IMR-90 (cell line): ENCODE measurements around the gene ME2. TPM values are rescaled to one million over a fixed set of nuclear protein-coding genes. Genes with fewer than 3 reads are reported as not detected.

Experiments
- ATAC-seq: fragments of 200-7000 bp; cut with Tn5 transposase; 2 replicates; pipeline ENCODE4 v1.9.1; 2020; ENCODE audit warnings: low read depth, mild to moderate bottlenecking, moderate library complexity
- BruUV-seq: library from RNA; stranded (reverse); fragments of 400-500 nt; replicated peaks from 2 replicates; lab custom pipeline; 2021; lab: Mats Ljungman, UMichigan
- CTCF ChIA-PET: fragments of 300-600 bp; formaldehyde crosslinking; extraction: SDS; loops from one replicate; lab custom pipeline; 2021; ENCODE audit warnings: antibody characterized with exemption; lab: Yijun Ruan, JAX
- POLR2A ChIA-PET: fragments of 300-600 bp; sonication (Branson Sonifier 250); formaldehyde crosslinking; loops from one replicate; lab custom pipeline; 2022; ENCODE audit warnings: antibody characterized with exemption; ENCODE audit not compliant: unreplicated experiment; lab: Charles Lee
- DNase-seq: peaks from one replicate; pipeline ENCODE4 v3.0.0; 2013
- H2AFZ ChIP-seq: replicated peaks from 2 replicates; pipeline ENCODE3; 2013; ENCODE audit warnings: low read length, mild to moderate bottlenecking; ENCODE audit not compliant: poor library complexity
- H2AK5ac ChIP-seq: 2 replicates; pipeline ENCODE4 v1.6.1; 2013; ENCODE audit warnings: low read depth, low read length, inconsistent platforms
- H2AK9ac ChIP-seq: replicated peaks from 2 replicates; pipeline ENCODE3; 2013; ENCODE audit warnings: mild to moderate bottlenecking, low read depth, low read length, moderate library complexity; ENCODE audit not compliant: poor library complexity
- H2BK120ac ChIP-seq: 2 replicates; pipeline ENCODE4 v1.6.1; 2013; ENCODE audit warnings: low read depth, low read length, inconsistent platforms
- H2BK15ac ChIP-seq: 3 replicates; pipeline ENCODE4 v1.6.1; 2013; ENCODE audit warnings: low read depth, low read length, inconsistent platforms
- H2BK20ac ChIP-seq: 2 replicates; pipeline ENCODE4 v1.6.1; 2013; ENCODE audit warnings: low read depth, mild to moderate bottlenecking, inconsistent platforms, low read length, moderate library complexity
- H2BK5ac ChIP-seq: 2 replicates; pipeline ENCODE4 v1.6.1; 2013; ENCODE audit warnings: mild to moderate bottlenecking, low read depth, low read length, inconsistent platforms; ENCODE audit not compliant: poor library complexity, severe bottlenecking
- H3K14ac ChIP-seq: replicated peaks from 2 replicates; pipeline ENCODE4 v1.6.1; 2013; ENCODE audit warnings: low read depth, low read length, inconsistent platforms
- H3K18ac ChIP-seq: 2 replicates; pipeline ENCODE4 v1.6.1; 2013; ENCODE audit warnings: low read depth, low read length, control low read depth
- H3K23ac ChIP-seq: 2 replicates; pipeline ENCODE4 v1.6.1; 2013; ENCODE audit warnings: low read depth, low read length, inconsistent platforms
- H3K27ac ChIP-seq: 2 replicates; pipeline ENCODE4 v1.5.1; 2013; ENCODE audit warnings: mild to moderate bottlenecking, control low read depth, low read length; ENCODE audit not compliant: insufficient read depth
- H3K27me3 ChIP-seq: 2 replicates; pipeline ENCODE4 v1.6.1; 2013; ENCODE audit warnings: low read length; ENCODE audit not compliant: control insufficient read depth, insufficient read depth
- H3K36me3 ChIP-seq: 2 replicates; pipeline ENCODE4 v1.6.1; 2013; ENCODE audit warnings: low read length, mixed read lengths; ENCODE audit not compliant: control insufficient read depth, insufficient read depth
- H3K4ac ChIP-seq: 2 replicates; pipeline ENCODE4 v1.6.1; 2013; ENCODE audit warnings: low read depth, low read length, inconsistent platforms
- H3K4me1 ChIP-seq: 2 replicates; pipeline ENCODE4 v1.6.1; 2013; ENCODE audit warnings: low read length, mixed read lengths; ENCODE audit not compliant: control insufficient read depth, insufficient read depth
- H3K4me2 ChIP-seq: 2 replicates; pipeline ENCODE4 v1.6.1; 2013; ENCODE audit warnings: low read depth, mild to moderate bottlenecking, control low read depth, low read length, moderate library complexity
- H3K4me3 ChIP-seq: 2 replicates; pipeline ENCODE4 v1.5.1; 2013; ENCODE audit warnings: low read depth, mild to moderate bottlenecking, control low read depth, low read length, moderate library complexity; ENCODE audit not compliant: insufficient read depth
- H3K56ac ChIP-seq: 2 replicates; pipeline ENCODE4 v1.6.1; 2013; ENCODE audit warnings: low read length, inconsistent platforms; ENCODE audit not compliant: insufficient read depth; ENCODE audit errors: extremely low read depth
- H3K79me1 ChIP-seq, 2 experiments: 2 replicates each; pipeline ENCODE4 v1.6.1; 2013; ENCODE audit warnings: low read length in 2 of 2, inconsistent platforms in 1 of 2, low read depth in 1 of 2
- H3K9ac ChIP-seq: 2 replicates; pipeline ENCODE4 v1.6.1; 2013; ENCODE audit warnings: low read depth, low read length, control low read depth
- H3K9me1 ChIP-seq: 2 replicates; pipeline ENCODE4 v1.6.1; 2013; ENCODE audit warnings: low read length, inconsistent platforms; ENCODE audit not compliant: insufficient read depth
- H3K9me3 ChIP-seq: 2 replicates; pipeline ENCODE4 v1.6.1; 2013; ENCODE audit warnings: low read length; ENCODE audit not compliant: control insufficient read depth, insufficient read depth
- H4K20me1 ChIP-seq: 2 replicates; pipeline ENCODE4 v1.6.1; 2013; ENCODE audit warnings: low read length, inconsistent platforms; ENCODE audit not compliant: insufficient read depth
- H4K5ac ChIP-seq: 2 replicates; pipeline ENCODE4 v1.6.1; 2013; ENCODE audit warnings: mild to moderate bottlenecking, low read depth, low read length, control low read depth
- H4K8ac ChIP-seq, 2 experiments: 2 replicates each; pipeline ENCODE4 v1.6.1; 2013; ENCODE audit warnings: low read depth in 2 of 2, low read length in 2 of 2, control low read depth in 1 of 2, inconsistent platforms in 1 of 2
- H4K91ac ChIP-seq: 2 replicates; pipeline ENCODE4 v1.6.1; 2013; ENCODE audit warnings: low read depth, low read length, inconsistent platforms; ENCODE audit not compliant: insufficient read depth
- BHLHE40 ChIP-seq: fragments of 150-350 bp; IDR thresholded peaks from 2 replicates; pipeline ENCODE4 v1.6.1; 2016; ENCODE audit warnings: mild to moderate bottlenecking, low read depth, low read length
- CEBPB ChIP-seq: IDR thresholded peaks from 2 replicates; pipeline ENCODE4 v1.6.1; 2012; ENCODE audit warnings: low read depth, low read length, improper control_type of control experiment
- CHD1 ChIP-seq: IDR thresholded peaks from 2 replicates; pipeline ENCODE4 v1.6.1; 2012; ENCODE audit warnings: low read depth, low read length, improper control_type of control experiment
- CTCF ChIP-seq: conservative IDR thresholded peaks from 2 replicates; pipeline ENCODE4 v1.5.1; 2012; ENCODE audit warnings: mild to moderate bottlenecking, low read depth, low read length, improper control_type of control experiment
- FOS ChIP-seq: fragments of 150-350 bp; IDR thresholded peaks from 2 replicates; pipeline ENCODE4 v1.6.1; 2016; ENCODE audit warnings: low read depth, low read length
- MAFK ChIP-seq: IDR thresholded peaks from 2 replicates; pipeline ENCODE4 v1.6.1; 2012; ENCODE audit warnings: low read depth, low read length, improper control_type of control experiment
- MAZ ChIP-seq: IDR thresholded peaks from 2 replicates; pipeline ENCODE4 v1.6.1; 2012; ENCODE audit warnings: low read depth, mild to moderate bottlenecking, low read length, improper control_type of control experiment, moderate library complexity, borderline replicate concordance
- MXI1 ChIP-seq: IDR thresholded peaks from 2 replicates; pipeline ENCODE4 v1.6.1; 2012; ENCODE audit warnings: low read depth, mild to moderate bottlenecking, low read length, moderate library complexity, borderline replicate concordance
- NFE2L2 ChIP-seq: fragments of 150-350 bp; IDR thresholded peaks from 2 replicates; pipeline ENCODE4 v1.6.1; 2016; ENCODE audit warnings: low read depth, mild to moderate bottlenecking, low read length
- POLR2A ChIP-seq: IDR thresholded peaks from 2 replicates; pipeline ENCODE4 v1.6.1; 2012; ENCODE audit warnings: mild to moderate bottlenecking, low read depth, low read length
- RAD21 ChIP-seq: IDR thresholded peaks from 2 replicates; pipeline ENCODE4 v1.6.1; 2012; ENCODE audit warnings: low read length, improper control_type of control experiment
- RCOR1 ChIP-seq: IDR thresholded peaks from 2 replicates; pipeline ENCODE4 v1.6.1; 2012; ENCODE audit warnings: mild to moderate bottlenecking, low read length, improper control_type of control experiment; ENCODE audit not compliant: insufficient replicate concordance
- RFX5 ChIP-seq: IDR thresholded peaks from 2 replicates; pipeline ENCODE4 v1.8.0; 2012; ENCODE audit warnings: low read depth, mild to moderate bottlenecking, low read length, moderate library complexity
- SMC3 ChIP-seq: fragments of 150-350 bp; IDR thresholded peaks from 2 replicates; pipeline ENCODE4 v1.6.1; 2016; ENCODE audit warnings: low read depth, mild to moderate bottlenecking, antibody characterized with exemption, low read length, moderate library complexity
- WGBS, 2 experiments: methylation state at CpG; one replicate each; pipeline versions ENCODE4 v1.1.5 to v1.1.7; 2013; ENCODE audit warnings: missing lambda C conversion rate in 2 of 2; ENCODE audit not compliant: insufficient read length in 1 of 2; ENCODE audit errors: extremely low coverage in 2 of 2; 5-methylcytosine and 5-hydroxymethylcytosine counted together
- dilution Hi-C: fragments of 300-500 bp; cut with HindIII; formaldehyde crosslinking; loops from one replicate; pipeline ENCODE4 v1.14.3; 2018; ENCODE audit warnings: low sequenced_read_pairs; ENCODE audit not compliant: unreplicated experiment
- in situ Hi-C: fragments of 300-500 bp; cut with MboI; formaldehyde crosslinking; loops from 3 replicates; pipeline ENCODE4 v1.14.3; 2019; ENCODE audit warnings: low sequenced_read_pairs, inconsistent platforms, mixed read lengths
- intact Hi-C: fragments of 100-400 bp; cut with micrococcal nuclease; formaldehyde crosslinking; loops from 2 replicates; pipeline ENCODE4 v1.10.0; 2022
- polyA plus RNA-seq, 3 experiments: library from polyadenylated mRNA; depleted of rRNA; stranded (reverse); fragments of >200 nt; gene quantifications; 2 replicates each; pipeline ENCODE4 v1.2.3, GENCODE V29; 2012; ENCODE audit warnings: low replicate concordance in 1 of 3
- total RNA-seq: library from RNA; depleted of rRNA; stranded (reverse); fragments of >200 nt; gene quantifications from 2 replicates; pipeline ENCODE4 v1.2.3, GENCODE V29; 2012
- TF ChIP-seq, protein P1 (sequence below): fragments of 150-350 bp; IDR thresholded peaks from 2 replicates; pipeline ENCODE4 v1.6.1; 2017; ENCODE audit warnings: mild to moderate bottlenecking, antibody characterized with exemption, low read length, low read depth
- TF ChIP-seq, protein P2 (sequence below): fragments of 150-350 bp; IDR thresholded peaks from 2 replicates; pipeline ENCODE4 v1.6.1; 2016; ENCODE audit warnings: low read depth, mild to moderate bottlenecking, low read length, moderate library complexity, borderline replicate concordance

ME2 gene
- total and polyA plus RNA-seq, 2 of the 4 experiments (the other 2 are of a cell fraction) = 29.7 to 32.6 TPM

GRCh38 chr18:50989711-50990110, 110.8 kb downstream of the ME2 start:
- no peak overlapping the region for H2AFZ ChIP-seq
- H3K14ac ChIP-seq = no peak overlapping the region
- H4K5ac ChIP-seq = no peak overlapping the region
- intact Hi-C loops (no loop called here), in situ Hi-C loops (no loop called here), dilution Hi-C loops (no loop called here)
- H3K56ac ChIP-seq = no peak overlapping the region
- H3K4me1 ChIP-seq = peaks cover 10% of the 10 kb centered on the region
- no peak overlapping the region for H3K4me3 ChIP-seq
- no peaks in the 10 kb centered on the region for H3K9me3 ChIP-seq
- no peak overlapping the region for H4K91ac ChIP-seq
- no peak for TF ChIP-seq CTCF
- no peak for TF ChIP-seq RAD21
- no peak for TF ChIP-seq SMC3
- TF ChIP-seq RCOR1 = no peak
- no peak for TF ChIP-seq MAFK
- TF ChIP-seq MAZ = no peak
- no peak for TF ChIP-seq POLR2A
- TF ChIP-seq NFE2L2 = no peak
- TF ChIP-seq CHD1 = no peak
- no peak for TF ChIP-seq RFX5
- TF ChIP-seq FOS = no peak
- no peak for TF ChIP-seq MXI1
- TF ChIP-seq, protein P1, sequence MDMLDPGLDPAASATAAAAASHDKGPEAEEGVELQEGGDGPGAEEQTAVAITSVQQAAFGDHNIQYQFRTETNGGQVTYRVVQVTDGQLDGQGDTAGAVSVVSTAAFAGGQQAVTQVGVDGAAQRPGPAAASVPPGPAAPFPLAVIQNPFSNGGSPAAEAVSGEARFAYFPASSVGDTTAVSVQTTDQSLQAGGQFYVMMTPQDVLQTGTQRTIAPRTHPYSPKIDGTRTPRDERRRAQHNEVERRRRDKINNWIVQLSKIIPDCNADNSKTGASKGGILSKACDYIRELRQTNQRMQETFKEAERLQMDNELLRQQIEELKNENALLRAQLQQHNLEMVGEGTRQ = no peak
- TF ChIP-seq, protein P2, sequence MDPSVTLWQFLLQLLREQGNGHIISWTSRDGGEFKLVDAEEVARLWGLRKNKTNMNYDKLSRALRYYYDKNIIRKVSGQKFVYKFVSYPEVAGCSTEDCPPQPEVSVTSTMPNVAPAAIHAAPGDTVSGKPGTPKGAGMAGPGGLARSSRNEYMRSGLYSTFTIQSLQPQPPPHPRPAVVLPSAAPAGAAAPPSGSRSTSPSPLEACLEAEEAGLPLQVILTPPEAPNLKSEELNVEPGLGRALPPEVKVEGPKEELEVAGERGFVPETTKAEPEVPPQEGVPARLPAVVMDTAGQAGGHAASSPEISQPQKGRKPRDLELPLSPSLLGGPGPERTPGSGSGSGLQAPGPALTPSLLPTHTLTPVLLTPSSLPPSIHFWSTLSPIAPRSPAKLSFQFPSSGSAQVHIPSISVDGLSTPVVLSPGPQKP = no peak
- no peak for TF ChIP-seq CEBPB
- no peak for TF ChIP-seq BHLHE40
- H3K4me2 ChIP-seq = no peak overlapping the region
- no peak overlapping the region for H3K23ac ChIP-seq
- WGBS, 2 experiments = no CpG with 5 or more reads among the region's 3 CpGs
- peaks cover 0 to 6% of the 10 kb centered on the region in 2 experiments; a peak in 2 of 4 replicates for H3K79me1 ChIP-seq
- H2BK20ac ChIP-seq = no peak overlapping the region
- no peak overlapping the region for H3K9ac ChIP-seq
- DNase-seq = no peak
- no peak overlapping the region for H3K27ac ChIP-seq
- no TSS peak for BruUV-seq
- no peaks in the 10 kb centered on the region for H3K27me3 ChIP-seq
- no peak overlapping the region for H2AK5ac ChIP-seq
- no peak overlapping the region for H2BK5ac ChIP-seq
- no peak for ATAC-seq
- H2AK9ac ChIP-seq = no peak overlapping the region
- 0 out of 2 replicates have a peak, but pooled peaks cover 4% of the 10 kb centered on the region for H3K36me3 ChIP-seq
- H4K8ac ChIP-seq = no peak overlapping the region
- H3K4ac ChIP-seq = no peak overlapping the region
- no peak overlapping the region for H2BK15ac ChIP-seq
- H3K9me1 ChIP-seq = peaks cover 6% of the 10 kb centered on the region
- no peak overlapping the region for H3K18ac ChIP-seq
- no peak overlapping the region for H2BK120ac ChIP-seq
- 0 out of 2 replicates have a peak, but pooled peaks cover 3% of the 10 kb centered on the region for H4K20me1 ChIP-seq
- POLR2A ChIA-PET = no interaction called here
- CTCF ChIA-PET = no interaction called here
